NCI-H774 (cell line): ENCODE results near the gene MTA3.

Experiments used
- DNase-seq: peaks from one replicate; lab custom pipeline; 2025; lab: John Stamatoyannopoulos, UW

Gene MTA3

GRCh38 chr2:42762823-42763804 lies 194.7 kb downstream of the MTA3 start:
- no peak for DNase-seq

- DNase-seq, result no peak
Measured at GRCh38 chr2:42764096-42764495, 195.7 kb downstream of the MTA3 start, which contains the start of gene OXER1. TSS of gene OXER1 (minus strand) at chr2:42764135. CDS start at chr2:42764062, 73 bp downstream.

GRCh38 chr2:42764901-42765300 lies 196.5 kb downstream of the MTA3 start:
- DNase-seq, result no peak

- DNase-seq, result no peak
Measured at GRCh38 chr2:42765686-42766085, 197.3 kb downstream of the MTA3 start.

- no peak for DNase-seq
Measured at GRCh38 chr2:42767080-42767898, 198.9 kb downstream of the MTA3 start.

- no peak for DNase-seq
Measured at GRCh38 chr2:42767899-42768705, 199.7 kb downstream of the MTA3 start.

- DNase-seq, result no peak
Measured at GRCh38 chr2:42768706-42769256, 200.3 kb downstream of the MTA3 start.

- DNase-seq, result no peak
Measured at GRCh38 chr2:42769583-42770287, 201.3 kb downstream of the MTA3 start.

- no peak for DNase-seq
Measured at GRCh38 chr2:42770288-42771131, 202.1 kb downstream of the MTA3 start.

- no peak for DNase-seq
Measured at GRCh38 chr2:42771546-42772153, 203.2 kb downstream of the MTA3 start.

GRCh38 chr2:42775186-42775585 lies 206.8 kb downstream of the MTA3 start:
- DNase-seq, result no peak

GRCh38 chr2:42775810-42776209 lies 207.4 kb downstream of the MTA3 start:
- no peak for DNase-seq

GRCh38 chr2:42777883-42778805 lies 209.7 kb downstream of the MTA3 start:
- DNase-seq, result no peak

GRCh38 chr2:42781181-42781580 lies 212.7 kb downstream of the MTA3 start:
- no peak for DNase-seq

- no peak for DNase-seq
Measured at GRCh38 chr2:42783511-42783910, 215.1 kb downstream of the MTA3 start.

- no peak for DNase-seq
Measured at GRCh38 chr2:42784204-42784880, 215.9 kb downstream of the MTA3 start.

GRCh38 chr2:42786561-42787345 lies 218.3 kb downstream of the MTA3 start:
- no peak for DNase-seq
